ENCODE data around the gene IQGAP2. TPM values are rescaled to one million over a fixed set of nuclear protein-coding genes. Genes with fewer than 3 reads are reported as not detected.

Gene IQGAP2
- total RNA-seq = not detected in 2 replicates

GRCh38 chr5:76402886-76403765, at the start of gene IQGAP2:
Gene IQGAP2, plus strand, starts transcription at chr5:76403285. Its CDS starts 261 bp downstream, at chr5:76403546.

GRCh38 chr5:76622973-76623596, 220.0 kb downstream of the IQGAP2 start, which contains the start of gene F2RL2:
Gene F2RL2, minus strand, starts transcription at chr5:76623403. Its CDS starts 173 bp downstream, at chr5:76623230.

GRCh38 chr5:76715736-76716455, 312.8 kb downstream of the IQGAP2 start, which contains the start of gene F2R:
Gene F2R, plus strand, starts transcription at chr5:76716126. Its CDS starts 182 bp downstream, at chr5:76716308.

Small RNA genes within 50 kb of the gene (small RNA-seq; reads per million reads assigned to genes)
- gene RF02154 (not detected), gene RF02155 (not detected)

Other genes with a start within 250 kb of the IQGAP2 start
- under 0.01 TPM in 1 of 2 replicates, not detected in the other for gene F2RL2, start 220.1 kb downstream of the IQGAP2 start, total RNA-seq

All from articular chondrocyte of knee joint (primary cell).